Measurements from ENCODE around the gene FIBP. TPM values are rescaled to one million over a fixed set of nuclear protein-coding genes. Genes with fewer than 3 reads are reported as not detected.
A peak's percentile ranks its signal among the peaks of the same experiment; 100 is the strongest.

The FIBP gene
- total RNA-seq, 1 donor from 2014 or later: 67.4 TPM

- Histone ChIP-seq H3K4me3 (ENCODE audit: insufficient read depth, low read depth, low read length) (peak overlapping the region; percentile 98), H3K4me1 (ENCODE audit: insufficient read depth, low read length) (peaks cover 35% of the 10 kb centered on the region), H3K27me3 (ENCODE audit: insufficient read depth, low read length) (no peaks in the 10 kb centered on the region), H2AFZ (ENCODE audit: low read depth, low read length) (no peak overlapping the region), H3K9me3 (ENCODE audit: insufficient read depth, low read depth, low read length) (no peaks in the 10 kb centered on the region), H3K9ac (ENCODE audit: low read length) (peak overlapping the region; percentile 89), H3K36me3 (ENCODE audit: insufficient read depth, low read length) (peaks cover 26% of the 10 kb centered on the region), H3K79me2 (ENCODE audit: insufficient read depth, low read length) (peaks cover 56% of the 10 kb centered on the region), H3K27ac (ENCODE audit: low read depth, low read length) (peak overlapping the region; percentile 74), H3K4me2 (ENCODE audit: low read length) (peak overlapping the region; percentile 96), H4K20me1 (ENCODE audit: insufficient read depth, low read length) (peaks cover 58% of the 10 kb centered on the region)
- Mint-ChIP-seq H3K27ac (ENCODE audit: unreplicated experiment) (peak overlapping the region; percentile 62), H3K36me3 (ENCODE audit: low read depth, unreplicated experiment) (peaks cover 9% of the 10 kb centered on the region), H3K4me1 (ENCODE audit: low read depth, unreplicated experiment) (peaks cover 12% of the 10 kb centered on the region), H3K27me3 (ENCODE audit: low read depth, unreplicated experiment) (no peaks in the 10 kb centered on the region), H3K4me3 (ENCODE audit: unreplicated experiment) (peak overlapping the region; percentile 95), H3K9me3 (ENCODE audit: unreplicated experiment) (no peaks in the 10 kb centered on the region)
- no peak for FAIRE-seq
- DNase-seq (ENCODE audit: low read depth): no peak
- TF ChIP-seq, protein P1, sequence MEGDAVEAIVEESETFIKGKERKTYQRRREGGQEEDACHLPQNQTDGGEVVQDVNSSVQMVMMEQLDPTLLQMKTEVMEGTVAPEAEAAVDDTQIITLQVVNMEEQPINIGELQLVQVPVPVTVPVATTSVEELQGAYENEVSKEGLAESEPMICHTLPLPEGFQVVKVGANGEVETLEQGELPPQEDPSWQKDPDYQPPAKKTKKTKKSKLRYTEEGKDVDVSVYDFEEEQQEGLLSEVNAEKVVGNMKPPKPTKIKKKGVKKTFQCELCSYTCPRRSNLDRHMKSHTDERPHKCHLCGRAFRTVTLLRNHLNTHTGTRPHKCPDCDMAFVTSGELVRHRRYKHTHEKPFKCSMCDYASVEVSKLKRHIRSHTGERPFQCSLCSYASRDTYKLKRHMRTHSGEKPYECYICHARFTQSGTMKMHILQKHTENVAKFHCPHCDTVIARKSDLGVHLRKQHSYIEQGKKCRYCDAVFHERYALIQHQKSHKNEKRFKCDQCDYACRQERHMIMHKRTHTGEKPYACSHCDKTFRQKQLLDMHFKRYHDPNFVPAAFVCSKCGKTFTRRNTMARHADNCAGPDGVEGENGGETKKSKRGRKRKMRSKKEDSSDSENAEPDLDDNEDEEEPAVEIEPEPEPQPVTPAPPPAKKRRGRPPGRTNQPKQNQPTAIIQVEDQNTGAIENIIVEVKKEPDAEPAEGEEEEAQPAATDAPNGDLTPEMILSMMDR (IDR thresholded peaks at IDR 0.05; ENCODE audit: insufficient read depth, low read depth, low read length): no peak
- no peak for TF ChIP-seq EZH2 (IDR thresholded peaks at IDR 0.05; ENCODE audit: insufficient read depth, low read length)
Observed at GRCh38 chr11:65861533-65862183, 26.6 kb downstream of the FIBP start.

- Histone ChIP-seq H3K79me2 (ENCODE audit: insufficient read depth, low read length) (peaks cover 61% of the 10 kb centered on the region), H4K20me1 (ENCODE audit: insufficient read depth, low read length) (peaks cover 62% of the 10 kb centered on the region), H3K4me2 (ENCODE audit: low read length) (peak overlapping the region; percentile 96), H3K36me3 (ENCODE audit: insufficient read depth, low read length) (peaks cover 29% of the 10 kb centered on the region), H3K27ac (ENCODE audit: low read depth, low read length) (peak overlapping the region; percentile 74), H3K9ac (ENCODE audit: low read length) (peak overlapping the region; percentile 89), H3K9me3 (ENCODE audit: insufficient read depth, low read depth, low read length) (no peaks in the 10 kb centered on the region), H2AFZ (ENCODE audit: low read depth, low read length) (peak overlapping the region; percentile 37), H3K4me1 (ENCODE audit: insufficient read depth, low read length) (peaks cover 39% of the 10 kb centered on the region), H3K27me3 (ENCODE audit: insufficient read depth, low read length) (no peaks in the 10 kb centered on the region), H3K4me3 (ENCODE audit: insufficient read depth, low read depth, low read length) (peak overlapping the region; percentile 98)
- TF ChIP-seq, protein P1 (IDR thresholded peaks at IDR 0.05; ENCODE audit: insufficient read depth, low read depth, low read length): no peak
- TF ChIP-seq EZH2 (IDR thresholded peaks at IDR 0.05; ENCODE audit: insufficient read depth, low read length): no peak
- FAIRE-seq (no peak), DNase-seq (ENCODE audit: low read depth) (no peak)
- no peaks in the 10 kb centered on the region for H3K27me3 Mint-ChIP-seq (ENCODE audit: low read depth, unreplicated experiment)
- H3K9me3 Mint-ChIP-seq (ENCODE audit: unreplicated experiment): no peaks in the 10 kb centered on the region
- H3K4me1 Mint-ChIP-seq (ENCODE audit: low read depth, unreplicated experiment): peaks cover 16% of the 10 kb centered on the region
- peak overlapping the region; percentile 95 for H3K4me3 Mint-ChIP-seq (ENCODE audit: unreplicated experiment)
- peaks cover 14% of the 10 kb centered on the region for H3K36me3 Mint-ChIP-seq (ENCODE audit: low read depth, unreplicated experiment)
- H3K27ac Mint-ChIP-seq (ENCODE audit: unreplicated experiment): peak overlapping the region; percentile 81
Observed at GRCh38 chr11:65861165-65861505, 27.1 kb downstream of the FIBP start.
